ENCODE data around the gene USP53. TPM values are rescaled to one million over a fixed set of nuclear protein-coding genes. Genes with fewer than 3 reads are reported as not detected.

USP53 gene
- total RNA-seq, 1 donor from 2014 or later, result 20.4 TPM

DNA sequence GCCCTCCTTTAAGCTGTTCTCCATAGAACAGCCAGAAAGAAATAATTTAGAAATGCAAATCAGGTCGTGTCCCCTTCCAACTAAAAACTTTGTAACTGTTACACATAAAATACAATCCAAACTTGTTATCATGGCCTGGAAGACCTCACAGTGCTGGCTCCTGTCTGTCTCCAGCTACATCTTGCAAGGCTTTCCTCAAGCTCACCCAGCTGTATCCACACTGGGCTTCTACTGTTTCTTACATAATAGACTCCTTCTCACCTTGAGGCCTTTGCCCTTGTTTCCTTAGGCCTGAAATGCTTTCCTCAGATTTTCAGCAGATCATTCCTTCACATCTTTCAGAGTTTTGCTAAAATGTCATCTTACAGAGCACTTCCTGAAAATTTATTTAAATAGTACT, 33.5 kb upstream of the USP53 start:
- Mint-ChIP-seq H3K4me1 (no peaks in the 10 kb centered on the region), H3K36me3 (ENCODE audit: low read depth) (no peaks in the 10 kb centered on the region), H3K27ac (no peak overlapping the region), H3K9me3 (no peaks in the 10 kb centered on the region), H3K27me3 (peaks cover 4% of the 10 kb centered on the region), H3K4me3 (no peak overlapping the region)
- CTCF ChIA-PET, result no interaction called here
- POLR2A ChIA-PET, result no interaction called here
- ATAC-seq (ENCODE audit: low read depth) (no peak), DNase-seq (no peak)
- TF ChIP-seq, protein P1, sequence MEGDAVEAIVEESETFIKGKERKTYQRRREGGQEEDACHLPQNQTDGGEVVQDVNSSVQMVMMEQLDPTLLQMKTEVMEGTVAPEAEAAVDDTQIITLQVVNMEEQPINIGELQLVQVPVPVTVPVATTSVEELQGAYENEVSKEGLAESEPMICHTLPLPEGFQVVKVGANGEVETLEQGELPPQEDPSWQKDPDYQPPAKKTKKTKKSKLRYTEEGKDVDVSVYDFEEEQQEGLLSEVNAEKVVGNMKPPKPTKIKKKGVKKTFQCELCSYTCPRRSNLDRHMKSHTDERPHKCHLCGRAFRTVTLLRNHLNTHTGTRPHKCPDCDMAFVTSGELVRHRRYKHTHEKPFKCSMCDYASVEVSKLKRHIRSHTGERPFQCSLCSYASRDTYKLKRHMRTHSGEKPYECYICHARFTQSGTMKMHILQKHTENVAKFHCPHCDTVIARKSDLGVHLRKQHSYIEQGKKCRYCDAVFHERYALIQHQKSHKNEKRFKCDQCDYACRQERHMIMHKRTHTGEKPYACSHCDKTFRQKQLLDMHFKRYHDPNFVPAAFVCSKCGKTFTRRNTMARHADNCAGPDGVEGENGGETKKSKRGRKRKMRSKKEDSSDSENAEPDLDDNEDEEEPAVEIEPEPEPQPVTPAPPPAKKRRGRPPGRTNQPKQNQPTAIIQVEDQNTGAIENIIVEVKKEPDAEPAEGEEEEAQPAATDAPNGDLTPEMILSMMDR (IDR thresholded peaks at IDR 0.05), result no peak
- intact Hi-C loops (cut with micrococcal nuclease), result no loop called here

DNA sequence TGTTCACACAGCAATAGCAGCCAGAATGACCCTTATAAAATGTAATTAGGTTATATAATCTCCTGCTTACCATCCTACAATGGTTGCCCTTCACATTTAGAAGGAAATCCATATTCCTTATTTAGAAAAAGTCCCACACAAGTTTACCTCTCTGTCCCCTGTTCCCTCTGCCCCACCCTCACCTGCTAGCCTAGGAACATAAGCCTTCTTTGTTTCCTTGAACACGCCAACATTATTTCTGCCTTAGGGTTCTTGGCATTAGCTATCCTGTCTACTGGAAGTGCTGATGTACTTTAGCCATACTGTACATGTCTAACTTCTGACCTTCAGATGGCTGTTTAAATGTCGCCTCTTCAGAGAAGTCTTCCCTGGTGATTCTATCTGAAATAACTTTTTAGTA, 28.4 kb upstream of the USP53 start:
- ATAC-seq (ENCODE audit: low read depth) (no peak), DNase-seq (no peak)
- H3K27me3 Mint-ChIP-seq, result peaks cover 6% of the 10 kb centered on the region
- no peaks in the 10 kb centered on the region for H3K36me3 Mint-ChIP-seq (ENCODE audit: low read depth)
- ChIA-PET CTCF (no interaction called here), POLR2A (no interaction called here)
- no peak overlapping the region for H3K4me3 Mint-ChIP-seq
- no peak overlapping the region for H3K27ac Mint-ChIP-seq
- no peaks in the 10 kb centered on the region for H3K9me3 Mint-ChIP-seq
- no peaks in the 10 kb centered on the region for H3K4me1 Mint-ChIP-seq
- intact Hi-C loops (cut with micrococcal nuclease), result no loop called here
- TF ChIP-seq, protein P1 (IDR thresholded peaks at IDR 0.05), result no peak

DNA sequence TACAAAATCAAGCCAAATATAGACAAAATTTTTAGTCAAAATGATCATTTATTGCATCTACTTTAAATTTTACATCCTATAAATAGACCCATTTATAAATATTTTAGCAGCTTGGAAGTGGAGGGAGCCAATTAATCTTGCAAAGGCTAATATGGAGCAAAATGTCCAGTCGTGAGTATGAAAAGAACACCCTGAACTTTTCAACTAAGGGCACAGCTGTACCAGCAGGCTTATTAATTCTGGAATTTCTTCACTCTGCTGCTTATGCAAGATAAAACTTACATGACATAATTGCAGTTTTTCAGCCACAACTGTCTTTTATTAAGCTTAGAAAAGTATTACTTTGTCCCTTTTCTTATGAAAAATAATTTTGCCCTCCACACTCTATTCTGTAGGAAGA, 22.9 kb upstream of the USP53 start:
- intact Hi-C loops (cut with micrococcal nuclease), result no loop called here
- DNase-seq, result no peak
- H3K36me3 Mint-ChIP-seq (ENCODE audit: low read depth), result no peaks in the 10 kb centered on the region
- H3K4me3 Mint-ChIP-seq, result no peak overlapping the region
- TF ChIP-seq, protein P1 (IDR thresholded peaks at IDR 0.05), result no peak
- CTCF ChIA-PET, result no interaction called here
- no peaks in the 10 kb centered on the region for H3K4me1 Mint-ChIP-seq
- H3K27me3 Mint-ChIP-seq, result peaks cover 3% of the 10 kb centered on the region
- H3K9me3 Mint-ChIP-seq, result no peaks in the 10 kb centered on the region
- H3K27ac Mint-ChIP-seq, result no peak overlapping the region
- POLR2A ChIA-PET, result no interaction called here
- ATAC-seq (ENCODE audit: low read depth), result no peak

DNA sequence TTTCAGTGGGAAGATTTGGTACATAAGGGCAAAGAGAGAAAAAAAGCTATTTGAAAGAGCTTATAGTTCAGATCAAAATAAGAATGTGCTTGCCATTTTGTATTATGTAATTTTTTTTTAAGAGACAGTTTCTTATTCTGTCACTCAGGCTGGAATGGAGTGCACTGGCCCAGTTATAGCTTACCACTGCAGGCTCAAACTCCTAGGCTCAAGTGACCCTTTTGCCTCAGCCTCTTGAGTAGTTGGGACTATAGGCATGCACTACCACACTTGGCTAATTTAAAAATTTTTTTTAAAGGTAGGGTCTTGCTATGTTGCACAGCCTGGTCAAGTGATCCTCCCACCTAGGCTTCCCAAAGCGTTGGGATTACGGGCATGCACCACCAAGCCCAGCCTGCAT, 22.2 kb upstream of the USP53 start:
- POLR2A ChIA-PET, result no interaction called here
- TF ChIP-seq, protein P1 (IDR thresholded peaks at IDR 0.05), result no peak
- Mint-ChIP-seq H3K4me1 (peaks cover 2% of the 10 kb centered on the region), H3K36me3 (ENCODE audit: low read depth) (peaks cover 2% of the 10 kb centered on the region), H3K27me3 (peaks cover 2% of the 10 kb centered on the region), H3K4me3 (no peak overlapping the region), H3K9me3 (no peaks in the 10 kb centered on the region), H3K27ac (no peak overlapping the region)
- CTCF ChIA-PET, result no interaction called here
- intact Hi-C loops (cut with micrococcal nuclease), result no loop called here
- ATAC-seq (ENCODE audit: low read depth) (no peak), DNase-seq (no peak)

DNA sequence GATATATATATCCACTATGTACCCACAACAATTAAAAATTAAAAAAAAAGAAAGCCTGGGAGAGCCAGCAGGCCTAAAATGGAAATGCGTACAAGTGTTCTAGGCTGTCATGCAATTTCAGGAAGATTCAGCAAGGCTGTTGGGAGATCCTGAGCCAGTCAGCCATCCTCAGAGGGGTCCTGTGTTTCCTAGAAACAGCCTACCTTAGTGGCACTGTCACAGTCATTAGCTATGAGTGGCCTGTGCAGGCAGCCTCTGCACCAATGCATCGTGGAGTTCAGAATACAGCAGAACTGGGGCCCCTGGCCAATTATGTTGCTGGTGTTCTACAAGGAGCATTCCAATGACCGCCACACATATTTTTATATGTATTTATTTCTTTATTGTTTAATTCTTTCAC, 21.0 kb upstream of the USP53 start:
- CTCF ChIA-PET, result no interaction called here
- TF ChIP-seq, protein P1 (IDR thresholded peaks at IDR 0.05), result no peak
- POLR2A ChIA-PET, result no interaction called here
- H3K9me3 Mint-ChIP-seq, result no peaks in the 10 kb centered on the region
- no peak overlapping the region for H3K27ac Mint-ChIP-seq
- H3K27me3 Mint-ChIP-seq, result no peaks in the 10 kb centered on the region
- ATAC-seq (ENCODE audit: low read depth) (no peak), DNase-seq (no peak)
- intact Hi-C loops (cut with micrococcal nuclease), result no loop called here
- peaks cover 8% of the 10 kb centered on the region for H3K4me1 Mint-ChIP-seq
- peaks cover 2% of the 10 kb centered on the region for H3K36me3 Mint-ChIP-seq (ENCODE audit: low read depth)
- no peak overlapping the region for H3K4me3 Mint-ChIP-seq

Measured in activated B cell treated with CpG ODN at 0.5 μM for 24 hours (primary cell).